H1 (cell line): Measurements from ENCODE around the gene CRK. TPM values are rescaled to one million over a fixed set of nuclear protein-coding genes. Genes with fewer than 3 reads are reported as not detected.
A peak's percentile ranks its signal among the peaks of the same experiment; 100 is the strongest.

Source experiments
- CTCF ChIA-PET: fragments of 300-600 bp; sonication (Branson Sonifier 250); formaldehyde crosslinking; loops from one replicate; lab custom pipeline; 2021; ENCODE audit not compliant: partially characterized antibody; lab: Charles Lee
- POLR2A ChIA-PET: fragments of 300-600 bp; sonication (Branson Sonifier 250); formaldehyde crosslinking; loops from one replicate; lab custom pipeline; 2021; ENCODE audit warnings: inconsistent platforms; ENCODE audit not compliant: partially characterized antibody; lab: Charles Lee
- DNase-seq, 2 experiments: peaks; one replicate each; pipeline versions ENCODE4 v3.0.0 to v3.0.0-alpha.2; 2010 to 2022; ENCODE audit warnings: low spot score in 2 of 2, low read depth in 1 of 2, mixed read lengths in 1 of 2
- FAIRE-seq: peaks from 2 replicates; lab custom pipeline; 2011; peaks lifted over from hg19 to GRCh38; lab: Jason Lieb, UNC
- H2AFZ ChIP-seq: 2 replicates; pipeline ENCODE4 v1.8.1; 2012; ENCODE audit warnings: low read length, inconsistent platforms
- H2AK5ac ChIP-seq: 2 replicates; pipeline ENCODE4 v1.6.1; 2013; ENCODE audit warnings: low read depth, low read length
- H2BK120ac ChIP-seq: replicated peaks from 2 replicates; pipeline ENCODE3; 2013; ENCODE audit warnings: low read depth, low read length, inconsistent platforms
- H2BK12ac ChIP-seq: 2 replicates; pipeline ENCODE4 v1.6.1; 2013; ENCODE audit warnings: low read depth, low read length
- H2BK15ac ChIP-seq: 2 replicates; pipeline ENCODE4 v1.6.1; 2013; ENCODE audit warnings: low read length
- H2BK20ac ChIP-seq: 2 replicates; pipeline ENCODE4 v1.6.1; 2013; ENCODE audit warnings: low read length
- H2BK5ac ChIP-seq: 2 replicates; pipeline ENCODE4 v1.6.1; 2013; ENCODE audit warnings: low read depth, low read length
- H3K14ac ChIP-seq: 2 replicates; pipeline ENCODE4 v1.6.1; 2013; ENCODE audit warnings: inconsistent platforms; ENCODE audit not compliant: insufficient read length
- H3K18ac ChIP-seq: 2 replicates; pipeline ENCODE4 v1.6.1; 2013; ENCODE audit warnings: low read length; ENCODE audit errors: extremely low read depth
- H3K23ac ChIP-seq: 2 replicates; pipeline ENCODE4 v1.6.1; 2013; ENCODE audit warnings: inconsistent platforms; ENCODE audit not compliant: insufficient read length
- H3K23me2 ChIP-seq: 2 replicates; pipeline ENCODE4 v1.6.1; 2013; ENCODE audit warnings: low read depth, low read length
- H3K27ac ChIP-seq: 2 replicates; pipeline ENCODE4 v1.6.1; 2011; ENCODE audit warnings: low read depth, low read length, inconsistent platforms
- H3K27me3 ChIP-seq, 4 experiments: replicated peaks in 1 of 4; 1 replicate in 1 of 4; 2 replicates in 3 of 4; pipeline versions ENCODE4 v1.6.1 to v1.8.1; 2011 to 2013; ENCODE audit warnings: low read length in 3 of 4, mild to moderate bottlenecking in 3 of 4, inconsistent platforms in 2 of 4, mixed read lengths in 2 of 4, moderate library complexity in 1 of 4; ENCODE audit not compliant: control insufficient read depth in 3 of 4, insufficient read depth in 3 of 4; ENCODE audit errors: extremely low read depth in 1 of 4
- H3K36me3 ChIP-seq, 4 experiments: 2 replicates each; pipeline versions ENCODE4 v1.6.1 to v1.8.1; 2011 to 2013; ENCODE audit warnings: mild to moderate bottlenecking in 4 of 4, low read length in 3 of 4, moderate library complexity in 2 of 4, control low read depth in 1 of 4, inconsistent platforms in 1 of 4; ENCODE audit not compliant: insufficient read depth in 4 of 4, control insufficient read depth in 2 of 4
- H3K4ac ChIP-seq: replicated peaks from 2 replicates; pipeline ENCODE3; 2013; ENCODE audit warnings: low read length, low read depth, mixed read lengths, inconsistent platforms; ENCODE audit not compliant: insufficient read length
- H3K4me1 ChIP-seq, 4 experiments: replicated peaks in 1 of 4; 1 replicate in 1 of 4; 2 replicates in 3 of 4; pipeline versions ENCODE4 v1.6.1 to v1.8.1; 2011 to 2013; ENCODE audit warnings: low read length in 3 of 4, inconsistent platforms in 2 of 4, mixed read lengths in 1 of 4; ENCODE audit not compliant: insufficient read depth in 4 of 4, control insufficient read depth in 3 of 4
- H3K4me2 ChIP-seq, 2 experiments: 2 replicates each; pipeline versions ENCODE4 v1.6.1 to v1.8.1; 2011 to 2013; ENCODE audit warnings: low read depth in 2 of 2, low read length in 2 of 2, control low read depth in 1 of 2, inconsistent platforms in 1 of 2, mild to moderate bottlenecking in 1 of 2; ENCODE audit not compliant: insufficient read depth in 1 of 2
- H3K4me3 ChIP-seq, 4 experiments: fragments of 200-600, 300-600 bp in 1 of 4; sonication (generic), shearing (Covaris generic), sonication (Bioruptor Twin) in 1 of 4; 2 replicates each; pipeline versions ENCODE4 v1.5.1 to v1.8.1; 2011 to 2016; ENCODE audit warnings: low read length in 4 of 4, low read depth in 3 of 4, control low read depth in 2 of 4, inconsistent platforms in 2 of 4, mild to moderate bottlenecking in 2 of 4, mixed read lengths in 1 of 4, moderate library complexity in 1 of 4; ENCODE audit not compliant: insufficient read depth in 2 of 4; ENCODE audit errors: extremely low read depth in 1 of 4
- H3K56ac ChIP-seq: replicated peaks from 2 replicates; pipeline ENCODE3; 2013; ENCODE audit warnings: low read depth, mild to moderate bottlenecking, mixed read lengths, low read length, inconsistent platforms; ENCODE audit not compliant: insufficient read length
- H3K79me1 ChIP-seq: 2 replicates; pipeline ENCODE4 v1.6.1; 2013; ENCODE audit warnings: low read depth, low read length, control low read depth
- H3K79me2 ChIP-seq, 2 experiments: 2 replicates each; pipeline versions ENCODE4 v1.6.1 to v1.8.1; 2012 to 2013; ENCODE audit warnings: low read length in 2 of 2, mild to moderate bottlenecking in 2 of 2, inconsistent platforms in 1 of 2; ENCODE audit not compliant: insufficient read depth in 2 of 2, control insufficient read depth in 1 of 2
- H3K9ac ChIP-seq, 4 experiments: replicated peaks in 1 of 4; 1 replicate in 1 of 4; 2 replicates in 3 of 4; pipeline versions ENCODE4 v1.6.1 to v1.8.1; 2011 to 2013; ENCODE audit warnings: low read depth in 3 of 4, low read length in 3 of 4, control low read depth in 2 of 4, mild to moderate bottlenecking in 2 of 4, moderate library complexity in 2 of 4, inconsistent platforms in 1 of 4; ENCODE audit errors: extremely low read depth in 1 of 4
- H3K9me3 ChIP-seq, 2 experiments: 2 replicates each; pipeline versions ENCODE4 v1.6.1 to v1.8.1; 2012 to 2013; ENCODE audit warnings: mild to moderate bottlenecking in 2 of 2, moderate library complexity in 2 of 2, control low read depth in 1 of 2, inconsistent platforms in 1 of 2, low read depth in 1 of 2, low read length in 1 of 2, mixed read lengths in 1 of 2; ENCODE audit not compliant: insufficient read depth in 2 of 2
- H4K20me1 ChIP-seq, 2 experiments: replicated peaks in 1 of 2; 2 replicates each; pipeline versions ENCODE3 to v1.8.1; 2011 to 2013; ENCODE audit warnings: inconsistent platforms in 2 of 2, low read length in 2 of 2, mild to moderate bottlenecking in 1 of 2; ENCODE audit not compliant: insufficient read depth in 2 of 2, control insufficient read depth in 1 of 2
- H4K5ac ChIP-seq: 2 replicates; pipeline ENCODE4 v1.6.1; 2013; ENCODE audit warnings: low read length, low read depth, mixed read lengths, inconsistent platforms; ENCODE audit not compliant: insufficient read length
- H4K8ac ChIP-seq: 2 replicates; pipeline ENCODE4 v1.8.0; 2013; ENCODE audit warnings: mild to moderate bottlenecking, moderate library complexity, low read length, inconsistent platforms; ENCODE audit not compliant: insufficient read depth; ENCODE audit errors: extremely low read depth
- H4K91ac ChIP-seq: replicated peaks from 2 replicates; pipeline ENCODE3; 2013; ENCODE audit warnings: low read length, mixed read lengths, inconsistent platforms; ENCODE audit not compliant: insufficient read length
- BRCA1 ChIP-seq: IDR thresholded peaks from 2 replicates; pipeline ENCODE4 v1.6.1; 2012; ENCODE audit warnings: low read depth, low read length, improper control_type of control experiment
- CTBP2 ChIP-seq: IDR thresholded peaks from 2 replicates; pipeline ENCODE4 v1.7.0; 2011; ENCODE audit warnings: borderline replicate concordance, mild to moderate bottlenecking, moderate library complexity, mixed read lengths, low read length; ENCODE audit not compliant: insufficient read depth, insufficient read length
- KDM1A ChIP-seq: fragments of 200-600, 300-600 bp; sonication (generic); IDR thresholded peaks from 2 replicates; pipeline ENCODE4 v1.7.1; 2016; ENCODE audit warnings: mild to moderate bottlenecking, low read length, borderline replicate concordance
- KDM5A ChIP-seq: fragments of 200-600 bp; IDR thresholded peaks from 2 replicates; pipeline ENCODE4 v1.7.1; 2012; ENCODE audit warnings: mild to moderate bottlenecking, low read length, inconsistent platforms, mixed read lengths
- PHF8 ChIP-seq: fragments of 200-600 bp; sonication (generic); conservative IDR thresholded peaks from 2 replicates; pipeline ENCODE4 v1.7.1; 2012; ENCODE audit warnings: low read depth, mild to moderate bottlenecking, inconsistent platforms, low read length, moderate library complexity
- POLR2AphosphoS5 ChIP-seq: IDR thresholded peaks from 2 replicates; pipeline ENCODE4 v1.6.1; 2011; ENCODE audit warnings: low read depth, low read length
- SIN3A ChIP-seq, 2 experiments: IDR thresholded peaks in 1 of 2; conservative IDR thresholded peaks in 1 of 2; 2 replicates each; pipeline ENCODE4 v1.6.1; 2011 to 2012; ENCODE audit warnings: low read length in 2 of 2, improper control_type of control experiment in 1 of 2, low read depth in 1 of 2, mild to moderate bottlenecking in 1 of 2
- TEAD4 ChIP-seq: IDR thresholded peaks from 2 replicates; pipeline ENCODE4 v1.6.1; 2012; ENCODE audit warnings: low read depth, low read length, inconsistent platforms, mixed read lengths
- WGBS, 2 experiments: shearing (Covaris generic) in 1 of 2; methylation state at CpG; one replicate each; pipeline versions ENCODE4 v1.1.6 to v1.1.7; 2013 to 2015; ENCODE audit warnings: low lambda C conversion rate in 2 of 2, mixed read lengths in 2 of 2, inconsistent platforms in 1 of 2, low coverage in 1 of 2, missing lambda C conversion rate in 1 of 2; ENCODE audit not compliant: insufficient replicate concordance in 2 of 2, insufficient coverage in 1 of 2, insufficient read length in 1 of 2; ENCODE audit errors: extremely low coverage in 1 of 2, missing lambda C conversion rate in 1 of 2; 5-methylcytosine and 5-hydroxymethylcytosine counted together
- polyA plus RNA-seq, 7 experiments: library from polyadenylated mRNA; depleted of rRNA in 3 of 7; stranded (reverse) in 5 of 7; unstranded in 2 of 7; fragments of >200 nt in 5 of 7; fragments of 200-250 nt in 2 of 7; gene quantifications; 1 replicate in 5 of 7; 2 replicates in 1 of 7; 4 replicates in 1 of 7; pipeline versions ENCODE4 v1.2.1 to v1.2.3, GENCODE V29; 2011 to 2013; ENCODE audit warnings: missing spikeins in 2 of 7, mixed read lengths in 2 of 7
- total RNA-seq: library from RNA; stranded (reverse); fragmentation: NEBNext Ultra II Directional; extraction: Animal tissue kit (Norgen Biotek cat#: 25700); gene quantifications from 2 replicates; pipeline ENCODE4 v1.2.1, GENCODE V29; 2021
- TF ChIP-seq, protein P1 (sequence below), 3 experiments: IDR thresholded peaks; 1 replicate in 2 of 3; 2 replicates in 1 of 3; pipeline versions ENCODE4 v1.5.1 to v1.6.1; 2011; ENCODE audit warnings: low read length in 3 of 3, mild to moderate bottlenecking in 3 of 3, inconsistent platforms in 2 of 3, low read depth in 1 of 3, moderate library complexity in 1 of 3; ENCODE audit not compliant: insufficient read depth in 1 of 3; ENCODE audit errors: control extremely low read depth in 1 of 3

CRK gene
- total and polyA plus RNA-seq, 2 of the 8 experiments (the other 6 are each of a cell fraction or from before 2014, with no cell fraction given): 32.8 to 57.1 TPM

DNA sequence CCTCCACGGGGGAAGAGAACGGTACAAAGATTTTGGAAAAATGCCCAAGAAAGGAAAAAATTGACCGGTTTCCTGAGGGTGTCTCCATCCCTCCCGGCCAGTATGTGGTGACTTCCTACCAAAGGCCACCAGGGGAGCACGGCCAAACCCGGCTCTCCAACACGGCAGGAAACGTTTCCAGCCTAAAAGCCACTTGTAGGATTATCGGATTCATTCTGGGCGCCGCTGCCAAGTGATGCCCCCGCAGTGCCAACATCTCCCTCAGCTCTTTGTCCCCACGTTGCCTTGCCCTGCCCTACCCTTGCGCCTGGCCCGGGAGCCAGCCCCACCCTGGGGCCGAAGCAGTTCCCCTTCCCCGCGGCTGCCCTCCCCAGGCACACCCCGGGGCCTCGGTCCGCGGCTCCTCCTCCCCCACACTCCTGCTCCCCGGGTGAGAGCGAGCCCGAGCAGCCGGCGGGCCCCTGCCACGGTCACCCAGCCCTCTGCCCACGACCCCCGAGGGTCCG is 688 bp downstream of the CRK start:
- FAIRE-seq (no peak), DNase-seq (peak in 1 of 2 experiments; percentile 59)
- peak overlapping the region; percentile 88 for H4K5ac ChIP-seq
- H2BK15ac ChIP-seq: no peak overlapping the region
- H3K14ac ChIP-seq: no peak overlapping the region
- H3K27me3 ChIP-seq: no peaks in the 10 kb centered on the region
- H2AK5ac ChIP-seq: no peak overlapping the region
- WGBS, 2 experiments: 3% methylated on average over 22 of the region's 31 CpGs; no CpG with 5 or more reads in 1 of the 2 experiments
- peaks cover 46 to 55% of the 10 kb centered on the region in 2 experiments for H3K79me2 ChIP-seq
- H3K18ac ChIP-seq: peak overlapping the region; percentile 60
- H2BK12ac ChIP-seq: peak overlapping the region; percentile 23; the same call in 1 of the 2 replicates
- peak overlapping the region; percentile 93; the same call in 1 of the 2 replicates for H4K8ac ChIP-seq
- H3K56ac ChIP-seq: peak overlapping the region; percentile 82
- no peaks in the 10 kb centered on the region for H3K9me3 ChIP-seq
- H3K27ac ChIP-seq: peak overlapping the region; percentile 84
- H3K4me1 ChIP-seq: peaks cover 0 to 6% (median 3%) of the 10 kb centered on the region in 4 experiments; a peak in 3 of 7 replicates
- H3K4ac ChIP-seq: no peak overlapping the region
- H2BK120ac ChIP-seq: no peak overlapping the region
- no peak overlapping the region for H2AFZ ChIP-seq
- no peak overlapping the region for H2BK20ac ChIP-seq
- H3K23ac ChIP-seq: no peak overlapping the region
- peak overlapping the region; percentile 85; the same call in 1 of the 2 replicates for H2BK5ac ChIP-seq
- POLR2A ChIA-PET: interaction anchor here (0.6 to 3.5 kb wide), 17 partner anchors 8 to 202 kb away, joined by 3 to 13 read pairs (median 4); partner anchors contain the start of genes MYO1C and YWHAE
- 0 out of 8 replicates have a peak, but pooled peaks cover 0 to 4% (median 0%) of the 10 kb centered on the region in 4 experiments for H3K36me3 ChIP-seq
- peak overlapping the region; percentile 63 to 99 (median 96) for H3K9ac ChIP-seq
- peaks cover 9% of the 10 kb centered on the region for H3K23me2 ChIP-seq
- CTCF ChIA-PET: interaction anchor here (1.5 to 3.4 kb wide), 3 partner anchors 34 to 90 kb away, joined by 3 to 15 read pairs (median 3); no protein-coding TSS in a partner anchor
- peaks cover 0 to 8% of the 10 kb centered on the region in 2 experiments for H4K20me1 ChIP-seq
- no peaks in the 10 kb centered on the region; the same call in 1 of the 2 replicates for H3K79me1 ChIP-seq
- peak overlapping the region; percentile 81 for H4K91ac ChIP-seq
- peak overlapping the region; percentile 75 to 92 (median 88) for H3K4me3 ChIP-seq
- H3K4me2 ChIP-seq: peak overlapping the region; percentile 86 to 94
- TF ChIP-seq PHF8 (no peak), POLR2AphosphoS5 (peak; percentile 35), SIN3A (conservative IDR thresholded peaks at IDR 0.05 in 1 of 2, IDR thresholded peaks at IDR 0.05 in 1 of 2; ENCODE audit: low read depth in 1 of 2, low read length in 2 of 2) (0 out of 4 replicates have a peak, but pooled peaks of 1 of the 2 experiments have one; percentile 8), KDM5A (no peak), BRCA1 (no peak), CTBP2 (no peak), TEAD4 (no peak), KDM1A (no peak)
- TF ChIP-seq, protein P1, sequence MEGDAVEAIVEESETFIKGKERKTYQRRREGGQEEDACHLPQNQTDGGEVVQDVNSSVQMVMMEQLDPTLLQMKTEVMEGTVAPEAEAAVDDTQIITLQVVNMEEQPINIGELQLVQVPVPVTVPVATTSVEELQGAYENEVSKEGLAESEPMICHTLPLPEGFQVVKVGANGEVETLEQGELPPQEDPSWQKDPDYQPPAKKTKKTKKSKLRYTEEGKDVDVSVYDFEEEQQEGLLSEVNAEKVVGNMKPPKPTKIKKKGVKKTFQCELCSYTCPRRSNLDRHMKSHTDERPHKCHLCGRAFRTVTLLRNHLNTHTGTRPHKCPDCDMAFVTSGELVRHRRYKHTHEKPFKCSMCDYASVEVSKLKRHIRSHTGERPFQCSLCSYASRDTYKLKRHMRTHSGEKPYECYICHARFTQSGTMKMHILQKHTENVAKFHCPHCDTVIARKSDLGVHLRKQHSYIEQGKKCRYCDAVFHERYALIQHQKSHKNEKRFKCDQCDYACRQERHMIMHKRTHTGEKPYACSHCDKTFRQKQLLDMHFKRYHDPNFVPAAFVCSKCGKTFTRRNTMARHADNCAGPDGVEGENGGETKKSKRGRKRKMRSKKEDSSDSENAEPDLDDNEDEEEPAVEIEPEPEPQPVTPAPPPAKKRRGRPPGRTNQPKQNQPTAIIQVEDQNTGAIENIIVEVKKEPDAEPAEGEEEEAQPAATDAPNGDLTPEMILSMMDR (IDR thresholded peaks at IDR 0.05; ENCODE audit: control extremely low read depth in 1 of 3, insufficient read depth in 1 of 3, low read depth in 1 of 3, low read length in 3 of 3): peak; percentile 54 to 70 (median 64)
